Astrocyte (in vitro differentiated cells and primary cell): Measurements from ENCODE around the gene GART. TPM values are rescaled to one million over a fixed set of nuclear protein-coding genes. Genes with fewer than 3 reads are reported as not detected.

Experiments used
- DNase-seq: peaks from one replicate; pipeline ENCODE4 v3.0.0-alpha.2; 2010; ENCODE audit warnings: low read depth
- FAIRE-seq: peaks from 2 replicates; lab custom pipeline; 2011; peaks lifted over from hg19 to GRCh38; lab: Jason Lieb, UNC
- H2AFZ ChIP-seq: 2 replicates; pipeline ENCODE4 v1.6.0; 2012; ENCODE audit warnings: low read depth, low read length, inconsistent platforms
- H3K27ac ChIP-seq: 2 replicates; pipeline ENCODE4 v1.5.1; 2011; ENCODE audit warnings: low read depth, low read length, inconsistent platforms
- H3K27me3 ChIP-seq: 2 replicates; pipeline ENCODE4 v1.6.0; 2011; ENCODE audit warnings: low read length, inconsistent platforms; ENCODE audit not compliant: insufficient read depth
- H3K36me3 ChIP-seq: 2 replicates; pipeline ENCODE4 v1.5.1; 2011; ENCODE audit warnings: low read length, inconsistent platforms; ENCODE audit not compliant: insufficient read depth
- H3K4me1 ChIP-seq: 2 replicates; pipeline ENCODE4 v1.5.1; 2011; ENCODE audit warnings: low read length, inconsistent platforms; ENCODE audit not compliant: insufficient read depth
- H3K4me2 ChIP-seq: 2 replicates; pipeline ENCODE4 v1.6.0; 2012; ENCODE audit warnings: low read length, inconsistent platforms
- H3K4me3 ChIP-seq: 2 replicates; pipeline ENCODE4 v1.5.1; 2011; ENCODE audit warnings: low read depth, mild to moderate bottlenecking, low read length, inconsistent platforms; ENCODE audit not compliant: insufficient read depth
- H3K79me2 ChIP-seq: 2 replicates; pipeline ENCODE4 v1.6.0; 2012; ENCODE audit warnings: mild to moderate bottlenecking, low read length, inconsistent platforms; ENCODE audit not compliant: insufficient read depth
- H3K9ac ChIP-seq: 2 replicates; pipeline ENCODE4 v1.6.0; 2012; ENCODE audit warnings: mild to moderate bottlenecking, low read length, inconsistent platforms
- H3K9me3 ChIP-seq: 2 replicates; pipeline ENCODE4 v1.5.1; 2012; ENCODE audit warnings: low read depth, mild to moderate bottlenecking, low read length, inconsistent platforms; ENCODE audit not compliant: insufficient read depth
- H4K20me1 ChIP-seq: 2 replicates; pipeline ENCODE4 v1.6.0; 2012; ENCODE audit warnings: low read length, inconsistent platforms; ENCODE audit not compliant: insufficient read depth
- H3K27ac Mint-ChIP-seq: one replicate; pipeline ENCODE4 v1.8.0; 2021; ENCODE audit warnings: mild to moderate bottlenecking, mixed read lengths; ENCODE audit not compliant: unreplicated experiment
- H3K27me3 Mint-ChIP-seq: one replicate; pipeline ENCODE4 v1.8.0; 2021; ENCODE audit warnings: low read depth, mixed read lengths; ENCODE audit not compliant: unreplicated experiment
- H3K36me3 Mint-ChIP-seq: one replicate; pipeline ENCODE4 v1.8.0; 2021; ENCODE audit warnings: low read depth, mixed read lengths; ENCODE audit not compliant: unreplicated experiment
- H3K4me1 Mint-ChIP-seq: one replicate; pipeline ENCODE4 v1.8.0; 2021; ENCODE audit warnings: low read depth, mixed read lengths; ENCODE audit not compliant: unreplicated experiment
- H3K4me3 Mint-ChIP-seq: one replicate; pipeline ENCODE4 v1.8.0; 2021; ENCODE audit warnings: mild to moderate bottlenecking, moderate library complexity, mixed read lengths; ENCODE audit not compliant: unreplicated experiment
- H3K9me3 Mint-ChIP-seq: one replicate; pipeline ENCODE4 v1.8.0; 2021; ENCODE audit warnings: mild to moderate bottlenecking, mixed read lengths; ENCODE audit not compliant: unreplicated experiment
- EZH2 ChIP-seq: IDR thresholded peaks from 2 replicates; pipeline ENCODE4 v1.6.1; 2012; ENCODE audit warnings: mild to moderate bottlenecking, low read length, inconsistent platforms; ENCODE audit not compliant: insufficient read depth
- total RNA-seq: library from RNA; stranded (reverse); gene quantifications from 2 replicates; pipeline ENCODE4 v1.2.1, GENCODE V29; 2021
- TF ChIP-seq, protein P1 (sequence below): IDR thresholded peaks from 2 replicates; pipeline ENCODE4 v1.5.1; 2011; ENCODE audit warnings: low read depth, mild to moderate bottlenecking, inconsistent platforms, low read length, moderate library complexity; ENCODE audit not compliant: insufficient read depth

The GART gene
- total RNA-seq, 1 donor from 2014 or later = 99.5 TPM

DNA sequence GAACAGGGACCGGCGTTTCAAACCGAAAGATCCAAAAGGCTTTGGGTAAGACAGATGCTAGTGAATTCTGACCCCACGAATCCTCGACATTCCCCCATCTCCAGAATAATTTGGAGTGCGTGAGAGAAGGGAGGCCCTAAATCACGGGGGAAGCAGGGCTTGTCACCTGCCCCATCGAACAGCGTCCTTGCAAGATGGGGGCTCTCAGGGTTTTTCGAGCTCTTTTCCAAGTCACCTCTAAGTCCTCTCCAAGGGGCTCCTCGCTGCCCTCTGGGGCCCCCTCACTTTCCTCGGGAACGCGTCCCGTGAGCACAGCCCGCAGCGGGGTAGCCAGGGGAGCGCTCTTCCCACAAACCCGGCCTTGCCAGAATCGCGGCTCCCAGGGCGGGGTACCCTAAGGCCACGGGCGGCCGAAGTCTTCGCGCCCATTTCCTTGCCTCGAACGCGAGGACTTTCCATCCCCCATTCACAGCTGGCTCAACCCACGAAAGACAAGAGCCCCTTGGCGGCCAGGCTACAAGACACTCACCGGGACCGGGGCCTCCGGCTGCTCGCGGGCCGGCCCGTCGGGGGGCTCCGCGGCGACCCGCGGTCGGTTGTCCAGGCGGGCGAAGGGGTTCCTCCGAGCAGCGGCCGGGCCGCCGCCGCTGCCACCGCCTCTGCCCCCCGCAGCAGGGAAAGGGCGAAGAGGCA is 46.0 kb upstream of the GART start:
- no peak for FAIRE-seq
- peaks cover 11% of the 10 kb centered on the region for H3K4me1 ChIP-seq
- H3K4me2 ChIP-seq = peak overlapping the region; percentile 94
- TF ChIP-seq, protein P1, sequence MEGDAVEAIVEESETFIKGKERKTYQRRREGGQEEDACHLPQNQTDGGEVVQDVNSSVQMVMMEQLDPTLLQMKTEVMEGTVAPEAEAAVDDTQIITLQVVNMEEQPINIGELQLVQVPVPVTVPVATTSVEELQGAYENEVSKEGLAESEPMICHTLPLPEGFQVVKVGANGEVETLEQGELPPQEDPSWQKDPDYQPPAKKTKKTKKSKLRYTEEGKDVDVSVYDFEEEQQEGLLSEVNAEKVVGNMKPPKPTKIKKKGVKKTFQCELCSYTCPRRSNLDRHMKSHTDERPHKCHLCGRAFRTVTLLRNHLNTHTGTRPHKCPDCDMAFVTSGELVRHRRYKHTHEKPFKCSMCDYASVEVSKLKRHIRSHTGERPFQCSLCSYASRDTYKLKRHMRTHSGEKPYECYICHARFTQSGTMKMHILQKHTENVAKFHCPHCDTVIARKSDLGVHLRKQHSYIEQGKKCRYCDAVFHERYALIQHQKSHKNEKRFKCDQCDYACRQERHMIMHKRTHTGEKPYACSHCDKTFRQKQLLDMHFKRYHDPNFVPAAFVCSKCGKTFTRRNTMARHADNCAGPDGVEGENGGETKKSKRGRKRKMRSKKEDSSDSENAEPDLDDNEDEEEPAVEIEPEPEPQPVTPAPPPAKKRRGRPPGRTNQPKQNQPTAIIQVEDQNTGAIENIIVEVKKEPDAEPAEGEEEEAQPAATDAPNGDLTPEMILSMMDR = no peak
- no peak for TF ChIP-seq EZH2
- peak overlapping the region; percentile 77 for H3K4me3 ChIP-seq
- peak overlapping the region; percentile 86 for H3K27ac ChIP-seq
- H4K20me1 ChIP-seq = no peaks in the 10 kb centered on the region
- H3K36me3 Mint-ChIP-seq = peaks cover 2% of the 10 kb centered on the region
- peak; percentile 7 for DNase-seq
- peak overlapping the region; percentile 90 for H3K9ac ChIP-seq
- H3K36me3 ChIP-seq = peaks cover 15% of the 10 kb centered on the region
- H3K4me1 Mint-ChIP-seq = peaks cover 4% of the 10 kb centered on the region
- H3K27ac Mint-ChIP-seq = peak overlapping the region; percentile 66
- H3K27me3 Mint-ChIP-seq = no peaks in the 10 kb centered on the region
- peak overlapping the region; percentile 67 for H2AFZ ChIP-seq
- H3K27me3 ChIP-seq = no peaks in the 10 kb centered on the region
- H3K9me3 Mint-ChIP-seq = no peaks in the 10 kb centered on the region
- H3K4me3 Mint-ChIP-seq = peak overlapping the region; percentile 88
- no peaks in the 10 kb centered on the region for H3K9me3 ChIP-seq
- H3K79me2 ChIP-seq = peaks cover 34% of the 10 kb centered on the region

DNA sequence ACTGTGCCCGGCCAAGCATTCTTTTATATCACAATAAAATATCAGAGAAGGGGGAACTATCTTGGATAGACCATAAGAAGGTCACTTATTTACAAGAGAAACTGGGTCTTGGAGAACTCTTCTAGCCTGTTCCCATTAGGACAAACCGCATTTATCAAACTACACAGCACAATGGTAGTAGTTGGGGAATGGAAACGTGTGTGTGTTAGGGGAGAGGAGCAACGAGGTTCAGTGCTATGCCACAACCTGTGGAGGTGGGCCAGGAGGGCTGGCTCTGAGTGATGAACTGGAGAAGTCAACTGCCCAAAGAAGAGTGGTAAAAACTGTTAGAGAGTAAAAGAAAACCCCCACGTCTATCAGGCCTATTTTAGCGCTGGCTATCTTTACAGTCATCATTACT is 45.0 kb upstream of the GART start:
- no peak for DNase-seq
- peaks cover under 1% of the 10 kb centered on the region for H4K20me1 ChIP-seq
- H3K79me2 ChIP-seq = peaks cover 34% of the 10 kb centered on the region
- no peak overlapping the region for H3K9ac ChIP-seq
- no peak overlapping the region for H2AFZ ChIP-seq
- no peaks in the 10 kb centered on the region for H3K27me3 Mint-ChIP-seq
- H3K36me3 Mint-ChIP-seq = peaks cover 2% of the 10 kb centered on the region
- H3K4me1 Mint-ChIP-seq = peaks cover 4% of the 10 kb centered on the region
- no peak for TF ChIP-seq EZH2
- TF ChIP-seq, protein P1 = no peak
- H3K4me3 ChIP-seq = peak overlapping the region; percentile 77
- no peaks in the 10 kb centered on the region for H3K9me3 Mint-ChIP-seq
- no peak overlapping the region for H3K27ac ChIP-seq
- peaks cover 11% of the 10 kb centered on the region for H3K4me1 ChIP-seq
- FAIRE-seq = no peak
- H3K4me3 Mint-ChIP-seq = peak overlapping the region; percentile 9
- no peak overlapping the region for H3K27ac Mint-ChIP-seq
- H3K4me2 ChIP-seq = peak overlapping the region; percentile 94
- no peaks in the 10 kb centered on the region for H3K27me3 ChIP-seq
- no peaks in the 10 kb centered on the region for H3K9me3 ChIP-seq
- peaks cover 17% of the 10 kb centered on the region for H3K36me3 ChIP-seq

DNA sequence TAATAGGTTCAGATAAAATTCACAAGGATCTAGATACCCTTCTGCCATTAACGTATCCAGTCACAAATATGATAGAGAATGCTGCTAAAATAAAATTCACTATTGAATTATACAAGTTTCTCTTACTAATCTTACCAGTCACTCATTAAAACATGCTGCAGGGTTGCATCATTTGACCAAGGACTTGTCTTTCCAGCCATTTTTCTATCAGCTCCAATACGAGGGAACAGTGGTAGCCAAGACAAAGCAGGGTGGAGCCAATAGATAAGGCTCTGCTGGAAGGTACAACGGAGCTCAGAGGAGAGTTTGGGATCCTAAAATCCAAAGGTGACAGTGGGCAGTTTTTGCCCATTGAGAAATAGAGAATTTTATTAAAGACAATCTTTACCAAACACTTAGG is 42.5 kb upstream of the GART start:
- peaks cover 4% of the 10 kb centered on the region for H3K4me1 Mint-ChIP-seq
- no peaks in the 10 kb centered on the region for H3K9me3 Mint-ChIP-seq
- Histone ChIP-seq H3K9me3 (no peaks in the 10 kb centered on the region), H3K4me2 (no peak overlapping the region), H3K27me3 (no peaks in the 10 kb centered on the region), H2AFZ (no peak overlapping the region), H3K36me3 (peaks cover 23% of the 10 kb centered on the region), H3K79me2 (peaks cover 34% of the 10 kb centered on the region), H3K9ac (no peak overlapping the region), H4K20me1 (peaks cover 3% of the 10 kb centered on the region), H3K27ac (no peak overlapping the region), H3K4me1 (peaks cover 11% of the 10 kb centered on the region), H3K4me3 (no peak overlapping the region)
- TF ChIP-seq, protein P1 = no peak
- TF ChIP-seq EZH2 = no peak
- H3K4me3 Mint-ChIP-seq = no peak overlapping the region
- peaks cover 2% of the 10 kb centered on the region for H3K36me3 Mint-ChIP-seq
- no peak for DNase-seq
- no peaks in the 10 kb centered on the region for H3K27me3 Mint-ChIP-seq
- H3K27ac Mint-ChIP-seq = no peak overlapping the region
- no peak for FAIRE-seq
